Iris pigment epithelial cell (primary cell): ENCODE results near the gene SECISBP2.
"Not testable (repeated sequence)": the region's sequence is repeated elsewhere in the genome, so short reads cannot be mapped to it uniquely, and the experiment has no call there.

Experiments
- DNase-seq: peaks from one replicate; pipeline ENCODE4 v3.0.0-alpha.2; 2011; ENCODE audit warnings: low read depth

Gene SECISBP2

GRCh38 chr9:89309608-89310474, 8.5 kb upstream of the SECISBP2 start:
- DNase-seq, result no peak

GRCh38 chr9:89310475-89311345, 7.6 kb upstream of the SECISBP2 start, which contains the start of gene CKS2:
Gene CKS2 (plus strand): TSS chr9:89311195. CDS start chr9:89311293, 98 bp downstream.
- DNase-seq, result peak; percentile 100

- DNase-seq, result no peak
Observed at GRCh38 chr9:89311346-89312221, 6.7 kb upstream of the SECISBP2 start.

- no peak for DNase-seq
Observed at GRCh38 chr9:89312222-89312571, 6.1 kb upstream of the SECISBP2 start.

- DNase-seq, result no peak
Observed at GRCh38 chr9:89313842-89314241, 4.5 kb upstream of the SECISBP2 start.

GRCh38 chr9:89314955-89315354, 3.3 kb upstream of the SECISBP2 start:
- no peak for DNase-seq

GRCh38 chr9:89315482-89315881, 2.8 kb upstream of the SECISBP2 start:
- no peak for DNase-seq

GRCh38 chr9:89317282-89317681, 1.0 kb upstream of the SECISBP2 start:
- no peak for DNase-seq

- no peak for DNase-seq
Observed at GRCh38 chr9:89319015-89319905, 960 bp downstream of the SECISBP2 start.

GRCh38 chr9:89323390-89323789, 5.1 kb downstream of the SECISBP2 start:
- no peak for DNase-seq

GRCh38 chr9:89325733-89326132, 7.4 kb downstream of the SECISBP2 start:
- no peak for DNase-seq

- DNase-seq, result no peak
Observed at GRCh38 chr9:89328064-89328463, 9.8 kb downstream of the SECISBP2 start.

- DNase-seq, result no peak
Observed at GRCh38 chr9:89329917-89330316, 11.6 kb downstream of the SECISBP2 start.

- DNase-seq, result no peak
Observed at GRCh38 chr9:89330513-89330912, 12.2 kb downstream of the SECISBP2 start.

- DNase-seq, result no peak
Observed at GRCh38 chr9:89339807-89340206, 21.5 kb downstream of the SECISBP2 start.

GRCh38 chr9:89340332-89340731, 22.0 kb downstream of the SECISBP2 start:
- DNase-seq, result no peak

GRCh38 chr9:89342213-89342612, 23.9 kb downstream of the SECISBP2 start:
- DNase-seq, result no peak

- peak; percentile 18 for DNase-seq
Observed at GRCh38 chr9:89342948-89343347, 24.6 kb downstream of the SECISBP2 start.

GRCh38 chr9:89343812-89344211, 25.5 kb downstream of the SECISBP2 start:
- not testable (repeated sequence) for DNase-seq

- DNase-seq, result no peak
Observed at GRCh38 chr9:89345476-89345875, 27.2 kb downstream of the SECISBP2 start.

GRCh38 chr9:89346696-89347095, 28.4 kb downstream of the SECISBP2 start:
- no peak for DNase-seq
